Spinal cord (tissue), 10 donors: ENCODE measurements around the gene RNLS. TPM values are rescaled to one million over a fixed set of nuclear protein-coding genes. Genes with fewer than 3 reads are reported as not detected.

Experiments used
- DNase-seq, 6 donors: peaks; one replicate each; pipeline versions ENCODE4 v3.0.0 to v3.0.0-alpha.2; 2013 to 2015; ENCODE audit warnings: low spot score in 6 of 6, low read depth in 4 of 6
- H3K27ac ChIP-seq: one replicate; pipeline ENCODE4 v1.5.1; 2013; ENCODE audit warnings: low read depth, low read length, control low read depth
- H3K27me3 ChIP-seq: one replicate; pipeline ENCODE4 v1.6.1; 2013; ENCODE audit warnings: low read length; ENCODE audit not compliant: control insufficient read depth, insufficient read depth
- H3K36me3 ChIP-seq: one replicate; pipeline ENCODE4 v1.6.1; 2013; ENCODE audit warnings: low read length; ENCODE audit not compliant: control insufficient read depth, insufficient read depth
- H3K4me1 ChIP-seq: one replicate; pipeline ENCODE4 v1.6.1; 2013; ENCODE audit warnings: low read length; ENCODE audit not compliant: control insufficient read depth, insufficient read depth
- H3K4me3 ChIP-seq: one replicate; pipeline ENCODE4 v1.5.1; 2013; ENCODE audit warnings: low read depth, low read length, control low read depth
- H3K9me3 ChIP-seq: one replicate; pipeline ENCODE4 v1.6.1; 2013; ENCODE audit warnings: low read length; ENCODE audit not compliant: control insufficient read depth, insufficient read depth
- WGBS: methylation state at CpG from one replicate; pipeline ENCODE4 v1.1.5; 2013; ENCODE audit warnings: missing lambda C conversion rate; ENCODE audit not compliant: insufficient coverage; 5-methylcytosine and 5-hydroxymethylcytosine counted together
- long read RNA-seq, 4 donors: transcript quantifications; one replicate each; lab custom pipeline, GENCODE V29; 2026
- polyA plus RNA-seq, 2 donors: library from polyadenylated mRNA; unstranded; fragments of 120-200 nt; gene quantifications; one replicate each; pipeline ENCODE4 v1.2.1, GENCODE V29; 2013; ENCODE audit not compliant: insufficient read length in 2 of 2
- total RNA-seq, 2 donors: library from RNA; depleted of rRNA in 1 of 2; stranded (reverse); fragments of 120-200 nt in 1 of 2; fragments of >200 nt in 1 of 2; gene quantifications; one replicate each; pipeline versions ENCODE4 v1.2.3 to v1.2.4, GENCODE V29; 2013 to 2014
- donor health status: healthy.

Gene RNLS
- total RNA-seq (10 to 100 TPM in 1 of 2 donors, 1 to 10 TPM in 1; 8.3 to 16.1 TPM), polyA plus RNA-seq (1 to 10 TPM; 6.1 to 7.1 TPM)
- long read RNA-seq, donor 1, partial matches to known transcripts, result 13 of 13 reads
- long read RNA-seq, donor 1, other reads (novel, unspliced or antisense), result 0 of 13 reads
- long read RNA-seq, donor 2, result 0 reads
- long read RNA-seq, donor 3, result 0 reads
- long read RNA-seq, donor 4, partial matches to known transcripts, result 16 of 18 reads
- long read RNA-seq, donor 4, other reads (novel, unspliced or antisense), result 0 of 18 reads

GRCh38 chr10:88582806-88583583, at the start of gene RNLS:
Gene RNLS, minus strand, starts transcription at chr10:88583318.
- DNase-seq, result peak; percentile 55 to 93 (median 74)
- H3K27ac ChIP-seq, result peak within 1 kb of the TSS; percentile 92
- no peaks in the 10 kb centered on the region for H3K9me3 ChIP-seq
- H3K36me3 ChIP-seq, result no peaks in the 10 kb centered on the region
- under 1% methylated on average over 62 of the region's 63 CpGs for WGBS
- H3K4me3 ChIP-seq, result peak within 1 kb of the TSS; percentile 76
- H3K4me1 ChIP-seq, result peaks cover 7% of the 10 kb centered on the region
- H3K27me3 ChIP-seq, result no peaks in the 10 kb centered on the region

- Histone ChIP-seq H3K27me3 (no peaks in the 10 kb centered on the region), H3K9me3 (no peaks in the 10 kb centered on the region), H3K36me3 (no peaks in the 10 kb centered on the region), H3K4me3 (no peak overlapping the region), H3K4me1 (no peaks in the 10 kb centered on the region), H3K27ac (no peak overlapping the region)
- peak in 1 of 6 donors; percentile 22 for DNase-seq
Observed at GRCh38 chr10:88624840-88625239, 41.7 kb upstream of the RNLS start.

GRCh38 chr10:88623835-88624234, 40.7 kb upstream of the RNLS start:
- Histone ChIP-seq H3K4me3 (no peak overlapping the region), H3K4me1 (no peaks in the 10 kb centered on the region), H3K27me3 (no peaks in the 10 kb centered on the region), H3K9me3 (no peaks in the 10 kb centered on the region), H3K27ac (no peak overlapping the region), H3K36me3 (no peaks in the 10 kb centered on the region)
- WGBS, result 100% methylated on average over 1 of the region's 2 CpGs
- DNase-seq, result no peak

GRCh38 chr10:88620441-88620840, 37.3 kb upstream of the RNLS start:
- H3K4me3 ChIP-seq, result no peak overlapping the region
- H3K4me1 ChIP-seq, result no peaks in the 10 kb centered on the region
- DNase-seq, result no peak
- no peaks in the 10 kb centered on the region for H3K27me3 ChIP-seq
- peaks cover 1% of the 10 kb centered on the region for H3K9me3 ChIP-seq
- H3K27ac ChIP-seq, result no peak overlapping the region
- WGBS, result no CpG with 5 or more reads among the region's 1 CpG
- H3K36me3 ChIP-seq, result no peaks in the 10 kb centered on the region

- no peak overlapping the region for H3K27ac ChIP-seq
- peaks cover 1% of the 10 kb centered on the region for H3K9me3 ChIP-seq
- H3K4me3 ChIP-seq, result no peak overlapping the region
- H3K4me1 ChIP-seq, result no peaks in the 10 kb centered on the region
- H3K27me3 ChIP-seq, result no peaks in the 10 kb centered on the region
- 71% methylated on average over 1 of the region's 1 CpG for WGBS
- DNase-seq, result no peak
- H3K36me3 ChIP-seq, result no peaks in the 10 kb centered on the region
Observed at GRCh38 chr10:88618496-88618895, 35.4 kb upstream of the RNLS start.

- peaks cover 1% of the 10 kb centered on the region for H3K9me3 ChIP-seq
- no peak for DNase-seq
- WGBS, result no CpG with 5 or more reads among the region's 1 CpG
- H3K4me1 ChIP-seq, result no peaks in the 10 kb centered on the region
- H3K4me3 ChIP-seq, result no peak overlapping the region
- H3K27ac ChIP-seq, result no peak overlapping the region
- no peaks in the 10 kb centered on the region for H3K27me3 ChIP-seq
- H3K36me3 ChIP-seq, result no peaks in the 10 kb centered on the region
Observed at GRCh38 chr10:88617772-88618300, 34.7 kb upstream of the RNLS start.

GRCh38 chr10:88616250-88616977, 33.3 kb upstream of the RNLS start:
- Histone ChIP-seq H3K27ac (no peak overlapping the region), H3K27me3 (no peaks in the 10 kb centered on the region), H3K9me3 (peaks cover 1% of the 10 kb centered on the region), H3K36me3 (no peaks in the 10 kb centered on the region), H3K4me3 (no peak overlapping the region), H3K4me1 (no peaks in the 10 kb centered on the region)
- peak in 1 of 6 donors; percentile 4 for DNase-seq
- 89% methylated on average over 18 of the region's 18 CpGs for WGBS

- Histone ChIP-seq H3K27ac (no peak overlapping the region), H3K4me3 (no peak overlapping the region), H3K9me3 (no peaks in the 10 kb centered on the region), H3K36me3 (no peaks in the 10 kb centered on the region), H3K27me3 (no peaks in the 10 kb centered on the region), H3K4me1 (no peaks in the 10 kb centered on the region)
- WGBS, result no CpG with 5 or more reads among the region's 2 CpGs
- no peak for DNase-seq
Observed at GRCh38 chr10:88608780-88609179, 25.7 kb upstream of the RNLS start.

- H3K27me3 ChIP-seq, result no peaks in the 10 kb centered on the region
- H3K36me3 ChIP-seq, result no peaks in the 10 kb centered on the region
- DNase-seq, result no peak
- no peak overlapping the region for H3K27ac ChIP-seq
- WGBS, result no CpG with 5 or more reads among the region's 6 CpGs
- H3K4me3 ChIP-seq, result no peak overlapping the region
- no peaks in the 10 kb centered on the region for H3K4me1 ChIP-seq
- H3K9me3 ChIP-seq, result no peaks in the 10 kb centered on the region
Observed at GRCh38 chr10:88608052-88608732, 25.1 kb upstream of the RNLS start.
